HepG2 (cell line): ENCODE results near the gene UAP1L1. TPM values are rescaled to one million over a fixed set of nuclear protein-coding genes. Genes with fewer than 3 reads are reported as not detected.

Experiments
- BATF2 ChIP-seq: sonication (generic); formaldehyde crosslinking; IDR thresholded peaks from 2 replicates; pipeline ENCODE4 v1.8.0; 2022; ENCODE audit warnings: mild to moderate bottlenecking, missing genetic modification reagents, moderate library complexity
- ELK4 ChIP-seq: sonication (generic); formaldehyde crosslinking; IDR thresholded peaks from 2 replicates; pipeline ENCODE4 v1.9.0; 2021; ENCODE audit warnings: missing genetic modification reagents, borderline replicate concordance
- FOSL1 ChIP-seq: sonication (generic); formaldehyde crosslinking; IDR thresholded peaks from 2 replicates; pipeline ENCODE4 v1.9.0; 2021; ENCODE audit warnings: missing genetic modification reagents, borderline replicate concordance
- FOXP4 ChIP-seq: sonication (generic); formaldehyde crosslinking; IDR thresholded peaks from 2 replicates; pipeline ENCODE4 v1.4.0; 2020; ENCODE audit warnings: missing genetic modification reagents
- HOXA9 ChIP-seq: sonication (generic); formaldehyde crosslinking; IDR thresholded peaks from 2 replicates; pipeline ENCODE4 v1.8.1; 2022; ENCODE audit warnings: missing genetic modification reagents, mild to moderate bottlenecking, moderate library complexity, borderline replicate concordance
- IRF1 ChIP-seq: sonication (generic); formaldehyde crosslinking; IDR thresholded peaks from 2 replicates; pipeline ENCODE4 v1.4.0; 2020; ENCODE audit warnings: low read depth, mild to moderate bottlenecking, missing genetic modification reagents
- PBX2 ChIP-seq: IDR thresholded peaks from 2 replicates; pipeline ENCODE4 v1.6.1; 2016; ENCODE audit warnings: control low read depth
- PLSCR1 ChIP-seq: sonication (generic); formaldehyde crosslinking; IDR thresholded peaks from 2 replicates; pipeline ENCODE4 v1.5.0; 2020; ENCODE audit warnings: missing genetic modification reagents, mild to moderate bottlenecking, borderline replicate concordance
- ZNF274 ChIP-seq: sonication (generic); formaldehyde crosslinking; IDR thresholded peaks from 2 replicates; pipeline ENCODE4 v1.5.1; 2020; ENCODE audit warnings: mild to moderate bottlenecking, missing genetic modification reagents
- ZNF333 ChIP-seq: sonication (generic); formaldehyde crosslinking; IDR thresholded peaks from 2 replicates; pipeline ENCODE4 v1.4.0; 2020; ENCODE audit warnings: mild to moderate bottlenecking, missing genetic modification reagents, borderline replicate concordance
- ZNF646 ChIP-seq: sonication (generic); formaldehyde crosslinking; IDR thresholded peaks from 2 replicates; pipeline ENCODE4 v1.9.0; 2021; ENCODE audit warnings: mild to moderate bottlenecking, missing genetic modification reagents
- ZNF761 ChIP-seq: sonication (generic); formaldehyde crosslinking; conservative IDR thresholded peaks from 2 replicates; pipeline ENCODE4 v1.4.0; 2020; ENCODE audit warnings: mild to moderate bottlenecking, missing genetic modification reagents
- ZNF883 ChIP-seq: sonication (generic); formaldehyde crosslinking; IDR thresholded peaks from 2 replicates; pipeline ENCODE4 v1.5.1; 2020; ENCODE audit warnings: mild to moderate bottlenecking, missing genetic modification reagents; ENCODE audit errors: not compliant biosample characterization
- polyA plus RNA-seq, 8 experiments: library from polyadenylated mRNA; depleted of rRNA in 3 of 8; stranded (reverse) in 7 of 8; unstranded in 1 of 8; fragments of >200 nt; fragmentation: Illumina TruSeq in 4 of 8; extraction: Trizol in 4 of 8; gene quantifications; 2 replicates each; pipeline versions ENCODE4 v1.2.1 to v1.2.3, GENCODE V29; 2011 to 2016; ENCODE audit warnings: low read depth in 4 of 8, missing spikeins in 1 of 8, mixed read lengths in 1 of 8; ENCODE audit not compliant: insufficient read depth in 1 of 8
- total RNA-seq, 5 experiments: library from RNA; depleted of rRNA; stranded (reverse); fragments of >200 nt; fragmentation: Illumina TruSeq; extraction: Trizol; gene quantifications; 2 replicates each; pipeline ENCODE4 v1.2.3, GENCODE V29; 2016; ENCODE audit warnings: low read depth in 1 of 5

The UAP1L1 gene
- total and polyA plus RNA-seq, 2 of the 13 experiments (the other 11 are each of a cell fraction or from before 2014, with no cell fraction given): 5.4 to 6.4 TPM

GRCh38 chr9:137077758-137078693 is 709 bp downstream of the UAP1L1 start (continued):
- no peak for TF ChIP-seq PLSCR1
- no peak for TF ChIP-seq HOXA9 (CRISPR knock-in tag)
- TF ChIP-seq PBX2 (CRISPR knock-in tag): no peak
- no peak for TF ChIP-seq ZNF333 (CRISPR knock-in tag)
- no peak for TF ChIP-seq ZNF883
- no peak for TF ChIP-seq ZNF646 (CRISPR knock-in tag)
- TF ChIP-seq BATF2 (CRISPR knock-in tag): no peak
- TF ChIP-seq ELK4 (CRISPR knock-in tag): no peak
- 0 out of 2 replicates have a peak, but pooled peaks have one; percentile 1 for TF ChIP-seq FOSL1
- no peak for TF ChIP-seq FOXP4
- no peak for TF ChIP-seq ZNF274
- no peak for TF ChIP-seq IRF1
- TF ChIP-seq ZNF761: no peak
